ENCODE data around the gene KCNMB1.
"Not testable (repeated sequence)": the region's sequence is repeated elsewhere in the genome, so short reads cannot be mapped to it uniquely, and the experiment has no call there.

KCNMB1 gene

GRCh38 chr5:170413897-170414296 is 24.7 kb upstream of the KCNMB1 start:
- no peak for DNase-seq

- no peak for DNase-seq
Measured at GRCh38 chr5:170411100-170411499, 21.9 kb upstream of the KCNMB1 start.

GRCh38 chr5:170410401-170410800 is 21.2 kb upstream of the KCNMB1 start:
- DNase-seq: no peak

DNA sequence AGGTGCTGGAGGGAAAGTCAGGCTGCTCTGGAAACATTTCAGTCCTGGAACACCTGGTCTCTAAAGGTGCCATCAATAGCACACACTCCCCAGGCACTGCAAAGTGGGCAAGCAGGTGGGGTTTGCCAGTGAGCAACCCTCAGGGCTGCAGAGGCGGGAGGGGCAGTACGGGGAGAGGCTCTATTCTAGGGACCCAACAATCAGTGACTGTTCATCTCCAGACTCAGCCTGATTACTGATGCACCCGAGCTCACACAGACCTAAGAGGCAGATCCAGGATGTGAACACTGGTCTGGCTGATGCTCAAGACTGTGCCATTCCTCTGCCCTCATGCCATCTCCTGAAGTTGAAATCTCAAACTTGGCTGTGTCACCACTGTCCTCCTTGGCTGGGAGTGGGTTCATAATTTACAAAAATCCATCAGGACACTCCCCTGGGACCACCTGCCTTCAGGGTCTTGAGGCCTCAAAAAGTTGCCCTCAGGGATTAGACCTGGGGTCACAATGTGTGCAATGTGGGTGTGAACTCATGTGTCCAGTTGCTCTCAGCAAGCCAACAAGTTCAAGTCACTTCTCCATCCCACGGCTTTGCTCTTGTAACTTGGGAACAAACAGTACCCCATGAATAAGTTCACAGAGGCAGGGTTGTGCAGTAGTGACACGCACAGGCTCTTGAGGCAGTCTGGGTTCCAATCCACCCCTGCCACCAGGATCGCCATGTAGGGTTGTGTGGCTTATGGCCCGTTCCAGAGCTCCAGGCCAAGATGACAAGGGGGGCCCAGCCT is 19.9 kb upstream of the KCNMB1 start:
- no peak for DNase-seq

DNA sequence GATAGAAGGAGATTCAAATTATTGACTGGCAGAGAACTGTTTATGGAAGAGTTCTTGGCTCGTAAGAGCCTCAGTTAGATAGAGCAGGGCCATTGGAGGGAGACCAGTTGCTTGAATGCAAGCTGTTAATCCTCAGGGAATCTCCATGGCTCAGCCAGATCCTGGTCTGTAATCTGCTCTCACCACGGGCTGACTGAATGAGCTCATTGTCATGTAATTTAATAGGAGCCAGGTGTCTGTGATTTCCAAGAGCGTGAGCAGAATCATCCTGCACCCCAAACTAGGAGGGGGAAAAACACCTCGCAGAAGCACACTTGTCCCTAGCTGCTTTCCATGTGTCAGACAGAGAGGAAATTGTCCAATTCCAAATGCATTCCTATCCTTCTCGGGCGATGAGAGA is 19.1 kb upstream of the KCNMB1 start:
- no peak for DNase-seq

DNA sequence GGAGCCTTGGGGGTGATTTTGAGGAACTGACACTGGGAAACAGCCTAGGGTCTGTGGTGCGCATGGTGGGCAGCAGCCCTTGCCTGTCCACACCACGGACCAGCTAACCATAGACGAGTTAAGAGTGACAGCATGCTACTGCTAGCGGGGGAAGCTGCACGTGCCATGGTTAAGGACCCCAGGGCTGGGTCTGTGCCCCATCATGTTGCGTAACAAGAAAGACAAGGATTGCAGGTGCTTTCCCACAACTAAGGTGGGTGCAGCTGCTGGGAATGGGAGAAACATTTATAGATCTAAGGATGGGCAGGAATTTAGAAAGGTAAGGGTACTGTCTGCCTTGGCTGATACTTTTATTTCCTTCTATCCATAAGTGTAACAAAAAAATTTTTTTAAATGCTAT is 17.9 kb upstream of the KCNMB1 start:
- DNase-seq: no peak

GRCh38 chr5:170405817-170406216 is 16.6 kb upstream of the KCNMB1 start:
- DNase-seq: no peak

DNA sequence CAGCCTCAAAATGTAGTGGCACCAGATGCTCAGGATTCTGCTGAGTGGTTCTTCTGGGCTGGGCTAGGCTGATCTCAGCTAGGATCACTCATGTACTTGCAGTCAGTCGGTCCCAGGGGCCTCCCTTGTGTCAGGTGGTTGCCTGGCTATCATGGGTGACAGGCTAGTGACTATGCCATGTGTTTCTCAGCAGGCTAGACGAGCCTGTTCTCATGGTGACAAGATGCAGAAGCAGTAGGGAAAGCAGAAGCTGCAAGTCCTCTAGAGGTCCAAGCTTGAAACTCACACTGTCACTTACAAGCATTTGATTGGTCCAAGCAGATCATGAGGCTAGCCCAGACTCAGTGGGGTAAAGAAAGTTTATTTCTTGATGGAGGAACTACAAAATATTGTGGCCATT is 15.2 kb upstream of the KCNMB1 start:
- no peak for DNase-seq

GRCh38 chr5:170403675-170404074 is 14.5 kb upstream of the KCNMB1 start:
- DNase-seq: no peak

GRCh38 chr5:170402508-170402907 is 13.3 kb upstream of the KCNMB1 start:
- DNase-seq: no peak

DNA sequence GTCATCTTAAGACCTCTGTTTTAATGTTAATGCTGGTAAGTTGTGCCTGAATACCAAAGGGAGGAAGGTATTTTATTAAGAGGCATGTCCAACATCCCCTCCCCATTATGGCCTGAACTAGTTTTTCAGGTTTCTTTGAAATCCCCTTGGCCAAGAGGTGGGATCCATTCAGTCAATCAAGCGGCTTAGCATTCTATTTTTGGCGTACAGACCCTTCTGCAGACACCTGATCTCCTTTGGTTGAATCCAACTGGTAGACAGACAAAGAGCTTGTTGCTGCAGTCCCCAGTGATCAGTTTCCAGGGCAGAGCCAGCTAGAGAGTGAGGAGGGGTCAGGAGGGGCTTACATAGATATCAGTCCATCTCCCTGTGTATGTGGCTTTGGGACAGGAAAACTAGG is 7.9 kb upstream of the KCNMB1 start:
- no peak for DNase-seq

DNA sequence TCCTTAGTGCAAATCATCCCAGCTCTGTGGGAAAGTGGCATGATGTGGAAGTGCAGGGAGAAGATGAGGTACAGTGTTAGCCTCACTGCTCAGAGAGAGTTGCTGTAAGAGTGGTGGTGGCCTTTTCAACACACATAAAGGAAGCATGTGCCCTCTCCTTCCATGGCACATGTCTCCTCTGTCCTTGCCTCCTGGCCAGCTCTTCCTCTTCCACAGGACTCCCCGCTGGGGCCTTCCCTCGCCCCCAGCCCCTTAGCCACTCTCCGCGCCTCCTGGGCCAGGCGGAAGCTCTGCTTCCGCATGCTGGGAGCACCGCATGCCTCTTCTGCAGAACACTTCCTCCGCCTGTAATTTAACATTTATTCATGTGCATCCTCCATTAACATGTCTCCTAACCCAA is 4.8 kb upstream of the KCNMB1 start:
- peak in 2 of 6 experiments; percentile 3 to 30 for DNase-seq

DNA sequence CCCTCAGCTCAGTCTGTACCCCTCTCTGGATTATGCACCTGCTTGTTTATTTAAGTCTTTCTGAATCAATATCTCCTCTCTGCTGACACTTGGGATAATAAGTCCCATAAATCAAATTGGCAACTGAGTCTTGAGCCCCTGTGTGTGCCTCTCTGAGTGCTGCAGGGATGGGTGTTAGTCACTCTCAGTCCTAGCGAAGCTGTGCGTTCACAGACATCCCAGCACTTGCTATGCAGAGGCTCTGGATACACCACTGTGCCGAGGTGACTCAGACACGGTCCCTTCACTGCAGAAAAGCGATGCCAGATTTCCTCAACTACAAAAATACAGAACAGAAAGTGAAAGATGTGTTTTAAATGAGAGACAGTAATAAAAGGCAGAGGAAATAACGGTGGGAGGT is 4.1 kb upstream of the KCNMB1 start:
- DNase-seq: peak in 3 of 6 experiments; percentile 7 to 25 (median 7)

GRCh38 chr5:170390472-170390871 is 1.3 kb upstream of the KCNMB1 start:
- DNase-seq: no peak

GRCh38 chr5:170389550-170389892 is 354 bp upstream of the KCNMB1 start:
- no peak for DNase-seq

DNA sequence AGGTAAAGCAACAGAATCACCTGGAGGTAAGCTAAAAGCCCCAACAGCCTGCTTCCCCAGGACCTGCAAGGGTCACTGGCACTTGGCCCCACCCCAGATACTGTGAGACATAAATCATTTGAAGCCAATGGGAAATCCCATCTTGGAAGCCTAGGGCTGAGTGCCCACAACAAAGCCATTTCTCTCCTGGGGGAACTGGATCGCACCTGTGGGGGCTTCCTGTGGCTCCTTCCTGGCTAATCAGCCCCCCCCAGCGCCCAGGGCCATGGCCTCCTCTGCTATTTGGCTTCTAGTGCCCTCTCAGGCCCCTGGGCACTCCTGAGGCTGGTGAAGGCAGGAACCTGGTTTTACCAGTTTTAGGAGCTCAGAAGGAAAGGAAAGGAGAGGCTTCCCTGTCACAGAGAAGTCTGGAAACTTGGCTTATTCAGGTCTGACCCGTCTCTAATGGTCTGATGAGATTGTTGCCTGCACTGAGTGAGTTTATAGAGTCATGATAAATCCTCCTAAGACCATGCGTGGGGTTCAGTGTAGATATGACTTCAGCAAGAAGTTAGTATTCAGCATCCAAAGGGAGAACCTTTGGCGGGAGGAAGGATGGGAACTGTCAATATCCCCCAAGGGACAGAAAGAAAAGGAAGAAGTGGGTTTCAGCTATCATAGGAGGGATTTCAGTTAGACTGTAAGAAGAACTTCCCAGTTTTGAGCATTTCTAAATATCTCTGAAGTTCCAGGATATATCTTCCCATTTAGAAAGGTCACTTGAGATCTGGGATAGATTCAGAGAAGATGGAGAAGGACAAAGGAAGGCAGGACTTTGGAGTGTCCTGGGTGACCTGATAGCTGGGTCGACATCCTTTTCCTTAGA is 1.2 kb downstream of the KCNMB1 start:
- no peak for DNase-seq

- DNase-seq: no peak
Measured at GRCh38 chr5:170386743-170387395, 2.3 kb downstream of the KCNMB1 start.

DNA sequence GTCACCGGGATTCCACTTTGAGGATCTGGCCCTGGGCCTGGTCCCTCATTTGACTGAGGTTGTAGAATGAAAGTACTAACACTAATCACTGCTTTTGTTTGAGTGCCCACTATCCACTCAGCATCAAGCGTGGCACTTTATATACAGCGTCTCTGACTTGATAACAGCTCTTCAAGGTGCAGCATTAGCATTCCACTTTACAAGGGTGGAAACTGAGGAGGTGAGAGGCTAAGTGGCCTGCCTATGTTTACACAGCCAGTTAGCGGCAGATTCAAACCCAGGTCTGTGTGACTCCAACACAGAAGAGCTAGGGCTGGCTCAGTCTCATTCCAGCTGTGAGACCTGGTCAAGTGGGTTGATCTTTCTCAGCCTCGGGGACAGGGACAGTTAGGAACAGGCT is 5.9 kb downstream of the KCNMB1 start:
- no peak for DNase-seq

DNA sequence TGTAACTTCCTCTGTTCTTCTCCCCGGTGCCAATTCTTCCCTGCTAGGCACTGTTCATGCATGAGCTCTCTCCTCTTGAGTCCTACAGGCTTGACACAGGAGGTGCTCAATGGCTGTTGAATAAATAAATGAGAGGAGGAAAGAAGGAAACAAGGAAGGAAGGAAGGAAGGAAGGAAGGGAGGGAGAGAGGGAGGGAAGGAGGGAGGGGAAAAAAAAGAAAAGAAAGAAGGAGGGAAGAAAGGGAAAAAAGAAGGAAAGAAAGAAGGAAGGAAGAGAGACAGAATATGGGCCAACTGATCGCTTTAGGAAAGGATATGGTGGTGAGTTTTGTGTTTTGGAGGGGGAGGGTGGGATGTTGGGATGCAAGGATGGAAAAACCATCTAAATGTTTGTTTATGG is 6.4 kb downstream of the KCNMB1 start:
- DNase-seq: no peak

GRCh38 chr5:170380361-170380951 is 8.7 kb downstream of the KCNMB1 start:
- no peak for DNase-seq

DNA sequence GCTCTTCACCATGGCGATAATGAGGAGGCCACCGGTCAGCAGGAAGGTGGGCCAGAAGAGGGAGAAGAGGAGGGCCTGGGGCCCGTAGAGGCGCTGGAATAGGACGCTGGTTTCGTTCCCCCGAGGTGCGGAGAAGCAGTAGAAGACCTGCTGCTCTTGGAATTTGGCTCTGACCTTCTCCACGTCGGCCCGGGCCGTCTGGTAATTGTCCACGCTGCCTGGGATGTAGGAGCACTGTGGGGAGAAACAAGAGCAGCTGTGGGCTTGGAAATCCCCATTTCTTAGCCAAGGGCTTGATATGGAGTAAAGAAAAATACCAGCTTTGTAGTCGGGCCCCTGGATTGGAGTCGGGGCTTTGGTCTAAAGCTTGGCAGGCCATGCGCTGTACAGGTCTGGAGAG is 10.4 kb downstream of the KCNMB1 start:
- no peak for DNase-seq

- no peak for DNase-seq
Measured at GRCh38 chr5:170377027-170377426, 12.1 kb downstream of the KCNMB1 start.

DNA sequence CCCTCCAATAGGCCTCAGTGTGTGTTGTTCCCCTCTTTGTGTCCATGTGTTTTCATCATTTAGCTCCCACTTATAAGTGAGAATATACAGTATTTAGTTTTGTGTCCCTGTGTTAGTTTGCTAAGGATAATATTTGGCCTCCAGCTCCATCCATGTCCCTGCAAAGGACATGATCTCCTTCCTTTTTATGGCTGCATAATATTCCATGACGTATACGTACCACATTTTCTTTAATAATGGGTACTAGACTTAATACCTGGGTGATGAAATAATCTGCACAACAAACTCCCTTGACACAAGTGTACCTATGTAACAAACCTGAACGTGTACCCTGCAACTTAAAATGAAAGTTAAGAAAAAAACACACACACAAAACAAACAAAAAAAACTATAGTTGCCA is 12.6 kb downstream of the KCNMB1 start:
- not testable (repeated sequence) for DNase-seq

Measured in stimulated activated naive CD4-positive, alpha-beta T cell (primary cell).